MG63 (cell line): ENCODE results near the gene WDR5. TPM values are rescaled to one million over a fixed set of nuclear protein-coding genes. Genes with fewer than 3 reads are reported as not detected.

Source experiments
- DNase-seq: peaks from one replicate; pipeline ENCODE4 v3.0.0-alpha.2; 2020
- H3K27me3 ChIP-seq: fragments of 250-450 bp; sonication (Bioruptor Pico); 2 replicates; pipeline ENCODE4 v1.5.1; 2020; ENCODE audit warnings: mild to moderate bottlenecking, moderate library complexity
- H3K36me3 ChIP-seq: fragments of 250-450 bp; sonication (Bioruptor Pico); 2 replicates; pipeline ENCODE4 v1.5.1; 2020; ENCODE audit warnings: mild to moderate bottlenecking, moderate library complexity
- H3K4me3 ChIP-seq: fragments of 250-450 bp; sonication (Bioruptor Pico); 2 replicates; pipeline ENCODE4 v1.5.1; 2020; ENCODE audit warnings: mild to moderate bottlenecking, moderate library complexity
- H3K9me3 ChIP-seq: fragments of 250-450 bp; sonication (Bioruptor Pico); 2 replicates; pipeline ENCODE4 v1.5.1; 2020; ENCODE audit warnings: mild to moderate bottlenecking, moderate library complexity
- total RNA-seq: library from RNA; depleted of rRNA; stranded (reverse); fragments of >200 nt; shearing (Covaris generic); gene quantifications from 2 replicates; pipeline ENCODE4 v1.2.3, GENCODE V29; 2014; ENCODE audit warnings: low replicate concordance

The WDR5 gene
- total RNA-seq, 1 experiment from 2014 or later, result 31.6 TPM

GRCh38 chr9:134188386-134189144 lies 52.7 kb downstream of the WDR5 start:
- H3K9me3 ChIP-seq, result no peaks in the 10 kb centered on the region
- DNase-seq, result no peak
- no peaks in the 10 kb centered on the region for H3K27me3 ChIP-seq
- H3K4me3 ChIP-seq, result no peak overlapping the region
- H3K36me3 ChIP-seq, result no peaks in the 10 kb centered on the region

GRCh38 chr9:134189145-134189469 lies 53.2 kb downstream of the WDR5 start:
- H3K27me3 ChIP-seq, result no peaks in the 10 kb centered on the region
- no peaks in the 10 kb centered on the region for H3K9me3 ChIP-seq
- H3K4me3 ChIP-seq, result no peak overlapping the region
- no peaks in the 10 kb centered on the region for H3K36me3 ChIP-seq
- DNase-seq, result no peak

GRCh38 chr9:134189470-134190231 lies 53.8 kb downstream of the WDR5 start:
- H3K36me3 ChIP-seq, result no peaks in the 10 kb centered on the region
- no peak overlapping the region for H3K4me3 ChIP-seq
- DNase-seq, result no peak
- no peaks in the 10 kb centered on the region for H3K9me3 ChIP-seq
- H3K27me3 ChIP-seq, result no peaks in the 10 kb centered on the region

- H3K36me3 ChIP-seq, result no peaks in the 10 kb centered on the region
- no peaks in the 10 kb centered on the region for H3K9me3 ChIP-seq
- no peaks in the 10 kb centered on the region for H3K27me3 ChIP-seq
- DNase-seq, result no peak
- no peak overlapping the region for H3K4me3 ChIP-seq
Measured at GRCh38 chr9:134190232-134191121, 54.6 kb downstream of the WDR5 start.

GRCh38 chr9:134191455-134192209 lies 55.8 kb downstream of the WDR5 start:
- Histone ChIP-seq H3K27me3 (no peaks in the 10 kb centered on the region), H3K9me3 (no peaks in the 10 kb centered on the region), H3K36me3 (no peaks in the 10 kb centered on the region), H3K4me3 (no peak overlapping the region)
- DNase-seq, result no peak

GRCh38 chr9:134192311-134192950 lies 56.5 kb downstream of the WDR5 start:
- no peaks in the 10 kb centered on the region for H3K36me3 ChIP-seq
- H3K9me3 ChIP-seq, result no peaks in the 10 kb centered on the region
- H3K4me3 ChIP-seq, result no peak overlapping the region
- DNase-seq, result no peak
- no peaks in the 10 kb centered on the region for H3K27me3 ChIP-seq

GRCh38 chr9:134192951-134193731 lies 57.3 kb downstream of the WDR5 start:
- no peak for DNase-seq
- H3K4me3 ChIP-seq, result no peak overlapping the region
- no peaks in the 10 kb centered on the region for H3K9me3 ChIP-seq
- no peaks in the 10 kb centered on the region for H3K36me3 ChIP-seq
- no peaks in the 10 kb centered on the region for H3K27me3 ChIP-seq

GRCh38 chr9:134193912-134194535 lies 58.1 kb downstream of the WDR5 start:
- no peak for DNase-seq
- Histone ChIP-seq H3K36me3 (no peaks in the 10 kb centered on the region), H3K27me3 (no peaks in the 10 kb centered on the region), H3K9me3 (no peaks in the 10 kb centered on the region), H3K4me3 (no peak overlapping the region)

- Histone ChIP-seq H3K4me3 (no peak overlapping the region), H3K9me3 (no peaks in the 10 kb centered on the region), H3K36me3 (no peaks in the 10 kb centered on the region), H3K27me3 (no peaks in the 10 kb centered on the region)
- no peak for DNase-seq
Measured at GRCh38 chr9:134195558-134195957, 59.7 kb downstream of the WDR5 start.

GRCh38 chr9:134196911-134197310 lies 61.0 kb downstream of the WDR5 start:
- Histone ChIP-seq H3K27me3 (no peaks in the 10 kb centered on the region), H3K36me3 (no peaks in the 10 kb centered on the region)
- DNase-seq, result no peak

GRCh38 chr9:134198791-134199190 lies 62.9 kb downstream of the WDR5 start:
- no peaks in the 10 kb centered on the region for H3K9me3 ChIP-seq
- no peaks in the 10 kb centered on the region for H3K27me3 ChIP-seq
- H3K4me3 ChIP-seq, result no peak overlapping the region
- no peaks in the 10 kb centered on the region for H3K36me3 ChIP-seq
- no peak for DNase-seq

More at GRCh38 chr9:134196911-134197310, 61.0 kb downstream of the WDR5 start:
- Histone ChIP-seq H3K9me3 (no peaks in the 10 kb centered on the region), H3K4me3 (no peak overlapping the region)

GRCh38 chr9:134200730-134201129 lies 64.8 kb downstream of the WDR5 start:
- Histone ChIP-seq H3K36me3 (no peaks in the 10 kb centered on the region), H3K27me3 (no peaks in the 10 kb centered on the region), H3K4me3 (no peak overlapping the region), H3K9me3 (no peaks in the 10 kb centered on the region)
- no peak for DNase-seq

GRCh38 chr9:134203224-134203623 lies 67.3 kb downstream of the WDR5 start:
- DNase-seq, result no peak
- Histone ChIP-seq H3K27me3 (no peaks in the 10 kb centered on the region), H3K9me3 (no peaks in the 10 kb centered on the region), H3K4me3 (no peak overlapping the region), H3K36me3 (no peaks in the 10 kb centered on the region)

GRCh38 chr9:134204041-134204440 lies 68.2 kb downstream of the WDR5 start:
- H3K27me3 ChIP-seq, result no peaks in the 10 kb centered on the region
- H3K4me3 ChIP-seq, result no peak overlapping the region
- no peaks in the 10 kb centered on the region for H3K9me3 ChIP-seq
- H3K36me3 ChIP-seq, result no peaks in the 10 kb centered on the region
- DNase-seq, result no peak

GRCh38 chr9:134204991-134205578 lies 69.2 kb downstream of the WDR5 start:
- Histone ChIP-seq H3K36me3 (no peaks in the 10 kb centered on the region), H3K27me3 (no peaks in the 10 kb centered on the region), H3K4me3 (no peak overlapping the region), H3K9me3 (no peaks in the 10 kb centered on the region)
- no peak for DNase-seq
